ENCODE measurements around the gene ACER3.
"Not testable (repeated sequence)": the region's sequence is repeated elsewhere in the genome, so short reads cannot be mapped to it uniquely, and the experiment has no call there.

Gene ACER3

GRCh38 chr11:76849376-76849775, 11.3 kb upstream of the ACER3 start:
- no peak for TF ChIP-seq CTCF (IDR thresholded peaks at IDR 0.05; ENCODE audit: extremely low read depth, missing control alignments)
- no peak for DNase-seq (ENCODE audit: low spot score)

- TF ChIP-seq CTCF (IDR thresholded peaks at IDR 0.05; ENCODE audit: extremely low read depth, missing control alignments), result no peak
- DNase-seq (ENCODE audit: low spot score), result no peak
Measured at GRCh38 chr11:76850130-76850529, 10.6 kb upstream of the ACER3 start.

- TF ChIP-seq CTCF (IDR thresholded peaks at IDR 0.05; ENCODE audit: extremely low read depth, missing control alignments), result no peak
- DNase-seq (ENCODE audit: low spot score), result no peak
Measured at GRCh38 chr11:76850815-76851214, 9.9 kb upstream of the ACER3 start.

GRCh38 chr11:76854709-76855108, 6.0 kb upstream of the ACER3 start:
- no peak for TF ChIP-seq CTCF (IDR thresholded peaks at IDR 0.05; ENCODE audit: extremely low read depth, missing control alignments)

GRCh38 chr11:76855670-76856069, 5.0 kb upstream of the ACER3 start:
- DNase-seq (ENCODE audit: low spot score), result not testable (repeated sequence)

More at GRCh38 chr11:76854709-76855108, 6.0 kb upstream of the ACER3 start:
- DNase-seq (ENCODE audit: low spot score), result no peak

- TF ChIP-seq CTCF (IDR thresholded peaks at IDR 0.05; ENCODE audit: extremely low read depth, missing control alignments), result no peak
- no peak for DNase-seq (ENCODE audit: low spot score)
Measured at GRCh38 chr11:76856106-76856505, 4.6 kb upstream of the ACER3 start.

GRCh38 chr11:76856571-76856970, 4.1 kb upstream of the ACER3 start:
- no peak for DNase-seq (ENCODE audit: low spot score)
- no peak for TF ChIP-seq CTCF (IDR thresholded peaks at IDR 0.05; ENCODE audit: extremely low read depth, missing control alignments)

- DNase-seq (ENCODE audit: low spot score), result no peak
Measured at GRCh38 chr11:76857781-76858410, 2.8 kb upstream of the ACER3 start.

More at GRCh38 chr11:76857781-76858410, 2.8 kb upstream of the ACER3 start:
- no peak for TF ChIP-seq CTCF (IDR thresholded peaks at IDR 0.05; ENCODE audit: extremely low read depth, missing control alignments)

Measured in GM20000 (cell line).